Left lung (tissue), 10 donors: Measurements from ENCODE around the gene MED27. TPM values are rescaled to one million over a fixed set of nuclear protein-coding genes. Genes with fewer than 3 reads are reported as not detected.

Experiments
- ATAC-seq: fragments of 200-7000 bp; cut with Tn5 transposase; one replicate; pipeline ENCODE4 v1.9.1; 2020; ENCODE audit warnings: moderate library complexity
- DNase-seq, 4 donors: peaks; one replicate each; pipeline ENCODE4 v3.0.0-alpha.2; 2013 to 2020
- H3K27ac ChIP-seq, 2 donors: fragments of 200-600 bp; sonication (generic) in 1 of 2; one replicate each; pipeline versions ENCODE4 v1.5.0 to v1.8.0; 2020 to 2021
- H3K27me3 ChIP-seq, 2 donors: fragments of 200-600 bp; sonication (generic) in 1 of 2; one replicate each; pipeline versions ENCODE4 v1.5.0 to v1.8.0; 2020 to 2021
- H3K36me3 ChIP-seq, 2 donors: fragments of 200-600 bp; sonication (generic) in 1 of 2; one replicate each; pipeline versions ENCODE4 v1.5.0 to v1.8.0; 2020 to 2021
- H3K4me1 ChIP-seq, 2 donors: fragments of 200-600 bp; one replicate each; pipeline ENCODE4 v1.8.0; 2021
- H3K4me3 ChIP-seq, 2 donors: fragments of 200-600 bp; sonication (generic) in 1 of 2; one replicate each; pipeline versions ENCODE4 v1.5.0 to v1.8.0; 2020 to 2021; ENCODE audit warnings: mild to moderate bottlenecking in 1 of 2
- H3K9me3 ChIP-seq, 2 donors: fragments of 200-600 bp; sonication (generic) in 1 of 2; one replicate each; pipeline versions ENCODE4 v1.5.0 to v1.8.0; 2020 to 2021
- CTCF ChIP-seq, 2 donors: fragments of 200-600 bp; sonication (generic) in 1 of 2; IDR thresholded peaks; one replicate each; pipeline versions ENCODE4 v1.5.0 to v1.8.0; 2021; ENCODE audit warnings: antibody characterized with exemption in 2 of 2
- intact Hi-C, 2 donors: fragments of 100-400 bp; cut with DNase I; formaldehyde crosslinking; loops; one replicate each; pipeline versions ENCODE4 v1.11.2 to v1.14.2; 2022
- polyA plus RNA-seq, 6 donors: library from polyadenylated mRNA; unstranded; fragments of 120-200 nt; gene quantifications; one replicate each; pipeline ENCODE4 v1.2.1, GENCODE V29; 2013; ENCODE audit not compliant: insufficient read length in 6 of 6
- total RNA-seq, 2 donors: library from RNA; stranded (reverse); fragmentation: NEBNext Ultra II Directional; extraction: Animal tissue kit (Norgen Biotek cat#: 25700); gene quantifications; one replicate each; pipeline ENCODE4 v1.2.1, GENCODE V29; 2021
- donor health status: DM: no; HTN: yes; CAD: no.
- donor health status: DM: no; HTN: no; CAD: no.

The MED27 gene
- total and polyA plus RNA-seq, 8 donors: 12.5 to 18.6 (median 16.7) TPM

DNA sequence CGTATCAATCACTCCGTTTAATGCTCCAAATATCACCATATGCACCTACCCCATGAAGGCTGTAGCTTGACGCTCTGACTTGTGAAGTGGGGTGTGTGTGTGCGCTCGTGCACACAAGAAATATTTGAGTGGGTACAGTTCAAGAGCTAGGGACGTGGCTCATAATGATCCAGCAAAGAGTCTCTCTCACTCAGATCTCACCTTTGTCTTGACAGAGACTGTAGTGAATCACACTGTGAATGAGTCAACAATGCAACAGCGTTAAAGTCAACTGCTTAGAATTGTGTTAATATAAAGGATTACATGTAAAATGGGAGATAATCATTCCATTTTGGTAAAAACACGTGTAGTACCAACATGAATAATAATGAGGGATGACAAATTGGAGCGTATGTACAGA is 119.4 kb downstream of the MED27 start:
- H3K4me1 ChIP-seq: no peaks in the 10 kb centered on the region
- no peaks in the 10 kb centered on the region for H3K27me3 ChIP-seq
- TF ChIP-seq CTCF (IDR thresholded peaks at IDR 0.05): no peak
- no peaks in the 10 kb centered on the region for H3K9me3 ChIP-seq
- no peak for ATAC-seq
- no peak for DNase-seq
- H3K4me3 ChIP-seq: no peak overlapping the region
- H3K27ac ChIP-seq: no peak overlapping the region
- H3K36me3 ChIP-seq: no peaks in the 10 kb centered on the region
- intact Hi-C loops: no loop called here

- TF ChIP-seq CTCF (IDR thresholded peaks at IDR 0.05): no peak
Observed at GRCh38 chr9:131959887-131960286, 119.8 kb downstream of the MED27 start.

GRCh38 chr9:131959056-131959455 is 120.6 kb downstream of the MED27 start:
- Histone ChIP-seq H3K27me3 (no peaks in the 10 kb centered on the region), H3K9me3 (no peaks in the 10 kb centered on the region), H3K36me3 (no peaks in the 10 kb centered on the region), H3K4me3 (no peak overlapping the region), H3K4me1 (no peaks in the 10 kb centered on the region), H3K27ac (no peak overlapping the region)
- intact Hi-C loops: no loop called here
- no peak for TF ChIP-seq CTCF (IDR thresholded peaks at IDR 0.05)
- ATAC-seq: no peak
- no peak for DNase-seq

More at GRCh38 chr9:131959887-131960286, 119.8 kb downstream of the MED27 start:
- DNase-seq: no peak
- no peaks in the 10 kb centered on the region for H3K9me3 ChIP-seq
- H3K4me3 ChIP-seq: no peak overlapping the region
- no peak for ATAC-seq
- H3K4me1 ChIP-seq: no peaks in the 10 kb centered on the region
- no peaks in the 10 kb centered on the region for H3K27me3 ChIP-seq
- intact Hi-C loops: no loop called here
- no peaks in the 10 kb centered on the region for H3K36me3 ChIP-seq
- H3K27ac ChIP-seq: no peak overlapping the region

DNA sequence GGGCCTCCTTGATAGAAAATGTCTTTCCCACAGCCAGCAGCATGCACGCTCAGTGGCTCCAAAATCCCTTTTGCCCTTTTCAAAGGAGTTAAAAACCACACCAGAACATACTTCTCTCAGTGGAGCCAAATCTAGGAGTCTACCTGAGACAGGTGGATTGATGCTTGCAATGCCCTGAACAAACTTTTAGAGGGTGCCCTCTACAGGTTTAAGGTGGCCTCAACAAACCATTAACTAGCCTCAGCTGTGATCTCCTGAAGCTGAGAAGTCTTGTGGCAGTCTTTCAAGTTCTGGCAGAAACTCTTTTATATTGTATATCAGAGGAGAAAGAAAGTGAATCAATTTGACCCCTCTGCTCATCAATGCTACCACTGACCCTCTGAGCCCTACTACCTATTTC is 125.4 kb downstream of the MED27 start:
- intact Hi-C loops: no loop called here
- Histone ChIP-seq H3K4me1 (no peaks in the 10 kb centered on the region), H3K9me3 (no peaks in the 10 kb centered on the region), H3K4me3 (no peak overlapping the region), H3K27me3 (no peaks in the 10 kb centered on the region), H3K27ac (no peak overlapping the region), H3K36me3 (no peaks in the 10 kb centered on the region)
- peak; percentile 79 for ATAC-seq
- no peak for TF ChIP-seq CTCF (IDR thresholded peaks at IDR 0.05)
- no peak for DNase-seq

- DNase-seq (peak in 1 of 4 donors; percentile 2), ATAC-seq (no peak)
- H3K27me3 ChIP-seq: no peaks in the 10 kb centered on the region
- H3K9me3 ChIP-seq: no peaks in the 10 kb centered on the region
- no peak overlapping the region for H3K4me3 ChIP-seq
- no peaks in the 10 kb centered on the region for H3K4me1 ChIP-seq
- no peak for TF ChIP-seq CTCF (IDR thresholded peaks at IDR 0.05)
- intact Hi-C loops: no loop called here
- H3K27ac ChIP-seq: no peak overlapping the region
- no peaks in the 10 kb centered on the region for H3K36me3 ChIP-seq
Observed at GRCh38 chr9:131951905-131952304, 127.8 kb downstream of the MED27 start.
